GM03348 (cell line): ENCODE results near the gene GRIK2.

Experiments used
- DNase-seq: peaks from one replicate; pipeline ENCODE4 v3.0.0; 2012; ENCODE audit warnings: low spot score

The GRIK2 gene

DNA sequence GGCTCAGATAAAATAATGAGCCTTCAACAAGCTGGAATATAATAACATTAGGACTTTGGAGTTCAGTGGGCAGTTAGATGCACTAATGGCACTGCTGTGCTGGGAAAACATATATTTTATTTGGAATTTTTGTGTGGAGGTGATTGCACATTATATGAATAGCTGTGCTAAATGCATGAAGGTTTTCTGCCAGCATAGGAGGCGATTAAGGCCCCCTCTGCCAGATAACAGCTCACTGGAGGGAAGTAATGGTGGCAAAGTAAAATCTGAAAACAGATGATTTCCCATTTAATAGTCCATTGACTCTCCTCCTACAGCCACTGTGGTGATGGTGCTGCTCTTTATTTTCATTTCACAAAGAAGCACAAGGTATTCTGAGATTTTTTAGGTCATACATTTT, 326.0 kb downstream of the GRIK2 start:
- DNase-seq, result no peak

DNA sequence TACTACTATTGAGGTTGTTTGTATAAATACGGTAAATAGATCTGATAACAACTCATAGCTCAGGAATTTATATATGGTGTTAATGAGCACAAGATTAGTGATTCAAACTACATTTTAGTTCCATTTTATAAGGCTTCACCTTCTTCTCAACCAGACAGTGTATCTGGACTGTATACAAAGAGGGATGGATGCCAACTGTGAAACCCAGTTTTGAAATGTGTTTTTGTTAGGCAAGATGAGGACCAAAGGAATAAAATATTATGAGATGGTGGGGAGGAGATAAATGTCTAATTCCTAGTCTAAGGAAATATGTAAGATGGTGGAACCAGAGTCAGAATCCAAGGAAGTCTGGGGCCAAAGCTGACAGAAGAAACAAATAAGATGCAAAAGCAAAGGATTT, 329.0 kb downstream of the GRIK2 start:
- DNase-seq, result no peak

DNA sequence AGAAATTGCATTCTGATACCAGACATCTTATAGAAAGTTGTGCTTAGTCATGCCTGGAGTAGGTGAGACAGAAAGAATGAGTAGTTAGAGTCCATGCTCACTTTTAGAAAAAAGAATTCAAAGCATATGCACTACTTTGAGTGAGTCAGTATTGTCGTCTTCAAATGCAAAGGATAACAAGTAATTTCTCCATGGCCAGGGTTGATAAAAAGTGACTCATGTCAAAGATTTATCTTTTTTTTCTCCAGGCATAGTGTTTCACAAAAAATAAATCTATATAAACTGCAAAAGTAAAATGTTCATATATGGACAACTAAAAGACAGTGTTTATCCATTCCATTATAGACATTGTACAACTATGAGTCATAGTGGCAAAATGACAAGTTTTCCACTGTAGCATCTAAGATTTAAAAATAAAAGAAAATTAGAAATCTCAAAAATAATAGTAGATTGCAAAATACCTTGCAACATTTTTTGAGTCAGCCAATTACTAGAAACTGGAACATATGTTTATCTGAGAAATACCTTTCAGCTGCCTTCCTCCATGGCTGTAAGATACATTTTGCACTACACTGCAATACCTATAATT, 329.6 kb downstream of the GRIK2 start:
- DNase-seq, result peak; percentile 17

DNA sequence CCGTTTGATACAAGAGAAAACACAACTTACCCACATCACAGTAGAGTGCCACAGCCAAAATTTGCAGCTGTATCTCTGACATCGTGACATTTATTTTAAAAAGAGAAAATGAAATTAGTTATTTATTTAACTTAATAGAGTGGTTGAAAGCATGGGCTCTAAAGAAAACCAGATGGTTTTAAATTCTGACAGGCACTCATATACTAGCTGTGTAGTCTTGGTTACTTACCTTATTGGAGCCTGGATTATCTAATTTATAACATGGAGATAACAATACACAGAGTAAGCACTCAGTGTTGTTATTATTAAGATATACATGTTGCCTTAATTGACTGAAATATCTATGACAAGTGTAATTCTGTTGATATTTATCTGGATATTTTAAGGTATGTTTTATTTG, 334.9 kb downstream of the GRIK2 start:
- no peak for DNase-seq

DNA sequence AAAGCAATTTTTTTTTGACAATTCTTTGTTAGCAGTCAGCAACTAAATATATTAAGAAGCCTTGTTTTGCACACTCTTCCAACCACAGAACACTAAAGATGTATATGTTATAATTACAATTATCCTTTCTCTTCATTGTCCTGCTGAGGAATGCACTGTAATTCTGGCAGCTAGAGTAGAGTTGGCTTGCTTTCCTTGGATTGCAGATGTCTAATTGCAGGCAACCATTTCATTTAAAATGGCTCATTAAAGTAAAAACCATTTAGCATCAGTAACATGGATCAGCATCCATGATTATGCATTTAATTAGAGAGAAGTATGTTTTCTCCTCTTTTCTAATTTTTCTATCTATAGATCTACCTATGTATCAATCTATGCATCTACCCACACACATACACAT, 335.4 kb downstream of the GRIK2 start:
- no peak for DNase-seq

DNA sequence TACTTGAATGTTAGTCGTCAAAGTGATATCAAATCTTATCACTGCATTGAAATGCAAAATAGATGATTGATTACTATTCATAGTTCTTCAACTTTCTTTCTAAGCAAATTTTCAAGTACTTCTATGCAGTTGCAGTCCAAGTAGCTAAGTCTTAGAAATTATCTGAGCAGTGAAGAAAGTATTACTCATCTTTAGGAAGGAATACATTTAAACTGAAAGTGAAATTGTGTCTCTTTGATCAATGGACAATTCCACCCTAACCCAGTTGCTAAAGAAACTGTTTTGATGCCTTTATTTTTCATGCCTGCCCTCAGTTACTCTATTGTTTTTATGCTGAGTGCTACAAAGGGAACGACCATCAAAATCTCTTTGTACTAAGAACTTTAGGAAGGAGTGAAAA, 337.4 kb downstream of the GRIK2 start:
- DNase-seq, result peak; percentile 7

DNA sequence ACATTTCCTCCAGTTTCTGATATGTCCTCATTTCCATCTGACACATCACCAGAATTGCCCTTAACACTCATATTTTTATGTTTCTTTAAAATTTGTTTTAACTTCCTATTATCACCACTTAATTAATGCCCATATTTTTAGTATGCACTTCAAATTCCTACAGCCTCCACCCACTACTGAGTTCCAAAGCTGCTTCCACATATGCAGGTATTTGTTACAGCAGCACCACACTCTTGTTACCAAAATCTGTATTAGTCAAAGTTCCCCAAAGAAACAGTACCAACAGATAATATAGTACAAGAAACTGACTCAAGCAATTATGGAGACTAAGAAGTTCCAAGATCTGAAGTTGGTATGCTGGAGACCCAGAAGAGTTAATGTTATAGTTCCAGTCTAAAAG, 340.4 kb downstream of the GRIK2 start:
- DNase-seq, result no peak

DNA sequence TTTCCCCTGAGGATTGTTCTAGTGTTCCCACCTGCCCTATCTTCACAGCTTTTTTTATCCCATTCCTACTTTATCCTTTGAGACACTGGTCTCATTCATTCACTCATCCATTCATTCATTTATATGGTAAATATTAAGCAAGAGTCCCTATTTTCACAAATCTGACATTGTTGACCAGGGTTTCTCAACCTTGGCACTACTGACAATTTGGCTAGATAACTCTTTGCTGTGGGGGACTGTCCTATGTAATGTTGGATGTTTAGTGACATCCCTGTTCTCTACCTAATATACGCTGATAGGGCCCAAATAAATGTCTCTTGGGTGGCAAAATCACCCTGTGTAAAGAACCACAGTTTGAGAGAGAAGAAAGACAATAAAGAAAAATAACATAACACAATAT, 345.0 kb downstream of the GRIK2 start:
- DNase-seq, result no peak

DNA sequence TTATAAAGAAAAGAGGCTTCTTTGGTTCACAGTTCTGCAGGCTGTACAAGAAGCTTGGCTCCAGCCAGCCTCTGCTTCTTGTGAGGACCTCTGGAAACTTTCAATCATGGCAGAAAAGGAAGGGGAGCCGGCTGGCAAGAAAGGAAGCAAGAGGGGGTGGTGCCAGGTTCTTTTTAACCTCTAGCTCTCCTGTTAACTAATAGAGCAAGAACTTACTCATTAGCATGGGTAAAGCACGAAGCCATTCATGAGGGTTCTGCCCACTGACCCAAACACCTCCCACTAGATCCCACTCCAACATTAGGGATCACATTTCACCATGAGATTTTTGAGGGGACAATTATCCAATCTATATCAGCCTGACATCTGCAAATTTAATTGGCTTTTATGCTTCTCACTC, 347.1 kb downstream of the GRIK2 start:
- no peak for DNase-seq

DNA sequence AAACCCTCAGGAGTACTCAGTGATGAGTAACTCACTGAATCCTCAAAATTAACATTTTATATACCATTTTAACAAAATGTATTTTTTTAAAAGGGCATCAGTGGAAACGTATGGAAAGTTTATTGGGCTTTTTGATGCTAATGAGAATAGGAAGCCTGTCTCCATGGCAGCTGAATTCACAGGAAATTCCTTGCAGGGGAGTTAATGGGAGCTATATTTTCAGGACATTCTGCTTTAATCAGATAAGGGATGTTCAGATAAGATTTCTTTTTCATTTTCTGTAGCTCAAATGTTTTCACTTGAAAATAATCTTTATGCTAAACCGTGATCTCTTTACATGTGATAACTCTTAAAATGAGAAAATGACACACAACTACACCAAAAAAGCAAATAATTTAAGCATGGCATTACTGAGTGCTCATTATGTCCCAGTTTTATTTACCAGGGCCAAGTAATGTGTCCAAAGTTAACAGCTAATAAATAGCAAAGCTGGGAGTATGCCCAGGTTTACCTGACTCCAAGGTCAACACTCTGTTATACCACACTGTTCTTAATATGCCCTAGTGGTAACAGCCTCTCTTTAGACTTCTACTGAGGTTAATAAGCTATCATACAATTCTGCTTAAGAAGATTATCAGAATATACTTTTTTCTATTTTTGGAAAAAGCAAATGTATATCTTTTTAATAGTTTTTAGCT, 348.1 kb downstream of the GRIK2 start:
- DNase-seq, result no peak

DNA sequence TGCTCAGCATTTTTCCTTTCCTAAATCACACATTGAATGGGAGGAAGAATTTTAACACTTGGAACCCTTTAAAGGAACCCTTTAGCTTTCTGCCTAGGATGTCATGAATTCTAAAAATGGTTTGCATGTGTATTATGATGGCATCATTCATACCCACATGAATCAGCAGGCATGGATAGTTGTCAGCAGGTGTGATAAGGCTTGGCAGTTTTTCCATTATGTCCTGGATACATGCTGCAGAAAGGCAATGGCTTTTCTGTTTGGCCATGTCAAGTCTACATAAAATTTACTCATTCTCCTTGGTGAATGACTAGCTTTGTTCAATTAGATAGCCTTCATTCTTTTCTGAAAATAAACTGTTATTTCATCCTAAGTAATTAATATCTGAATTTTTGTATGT, 353.7 kb downstream of the GRIK2 start:
- no peak for DNase-seq

DNA sequence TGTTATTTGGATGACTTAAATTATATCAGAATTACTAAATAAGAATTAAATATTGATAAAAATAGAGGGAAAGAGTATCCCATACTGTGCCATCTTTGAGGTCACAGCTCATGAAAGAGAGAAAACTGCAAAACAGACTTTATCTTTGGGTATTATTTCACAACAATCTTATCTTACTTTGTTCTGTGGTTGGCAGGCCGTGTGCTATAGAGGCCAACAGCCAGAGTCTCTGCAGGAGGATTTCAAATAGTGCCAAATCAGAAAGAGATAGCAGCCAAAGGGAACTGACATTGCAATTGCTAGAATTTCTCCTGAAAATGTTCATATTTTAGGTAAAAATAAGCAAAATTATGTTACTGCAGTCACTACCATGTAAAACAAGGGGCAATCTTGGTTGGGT, 354.2 kb downstream of the GRIK2 start:
- no peak for DNase-seq

DNA sequence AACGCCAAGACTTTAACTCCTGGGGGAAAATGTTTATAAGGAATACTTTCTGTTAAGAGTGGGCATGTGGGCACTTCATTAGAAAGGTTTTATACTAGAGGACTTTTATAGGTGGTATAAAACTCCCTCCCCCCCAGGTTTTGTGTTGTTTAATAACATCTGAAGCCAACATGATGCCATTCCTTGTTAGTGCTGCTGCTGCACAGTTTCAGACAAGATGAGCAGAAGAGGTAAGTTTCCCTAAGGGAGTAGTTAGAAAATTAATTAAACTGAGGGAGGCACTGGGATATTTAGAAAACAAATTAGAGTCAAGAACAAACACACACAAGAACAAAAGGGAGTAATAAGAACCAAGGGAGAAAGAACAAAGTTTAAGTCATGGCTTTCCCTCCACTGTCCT, 362.4 kb downstream of the GRIK2 start:
- DNase-seq, result no peak

DNA sequence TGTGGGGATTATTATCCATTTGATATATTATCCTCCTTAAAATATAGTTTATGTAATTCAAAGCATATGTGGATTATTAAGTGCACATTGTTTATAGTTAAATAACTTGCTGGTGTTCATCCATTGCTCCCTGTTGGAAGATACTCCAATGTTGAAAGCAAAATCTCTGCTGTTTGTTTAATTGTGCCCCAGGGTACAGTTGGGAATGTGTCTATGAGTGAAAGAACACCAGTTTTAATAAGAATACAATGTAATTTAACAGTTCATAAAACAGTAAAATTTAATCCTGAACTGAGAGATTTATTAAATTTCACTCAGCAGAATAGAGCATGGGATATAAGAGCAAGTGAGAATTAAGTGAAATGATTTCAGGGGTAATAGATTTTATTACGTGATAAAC, 364.9 kb downstream of the GRIK2 start:
- DNase-seq, result no peak

DNA sequence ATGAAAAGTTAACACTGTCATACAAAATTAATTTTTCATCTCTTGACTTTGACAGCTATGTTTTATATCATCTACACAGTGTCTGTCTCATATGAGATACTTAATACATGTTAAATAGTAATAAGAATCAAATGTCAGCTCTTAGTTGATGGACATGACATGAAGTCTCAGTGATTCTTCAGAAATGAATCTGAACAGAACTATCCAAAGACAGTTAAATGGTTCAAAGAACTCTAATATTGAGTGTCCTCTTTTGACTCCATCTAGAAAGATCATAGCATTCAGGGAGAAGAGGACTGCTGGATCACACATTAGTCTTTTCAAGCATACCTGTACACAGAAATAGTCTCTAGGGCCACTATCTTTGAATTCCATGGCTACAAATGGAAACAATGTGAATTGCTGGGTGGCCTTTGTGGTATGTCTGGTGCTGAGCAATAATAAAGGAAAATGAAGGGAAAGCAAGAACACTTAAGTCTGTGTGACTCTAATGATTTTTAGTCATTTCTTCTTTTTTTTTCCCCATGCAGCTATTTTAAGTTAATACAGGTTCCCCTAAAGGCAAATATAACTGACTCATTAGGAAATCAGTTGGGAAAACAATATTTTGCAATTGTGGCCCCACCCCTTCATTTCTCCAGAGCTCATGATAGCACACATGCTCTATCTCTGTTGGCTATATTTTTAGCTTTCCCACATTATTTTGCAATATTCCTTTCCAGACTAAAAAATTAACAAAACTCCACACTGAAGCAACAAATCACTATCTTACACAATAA, 367.5 kb downstream of the GRIK2 start:
- peak; percentile 52 for DNase-seq

DNA sequence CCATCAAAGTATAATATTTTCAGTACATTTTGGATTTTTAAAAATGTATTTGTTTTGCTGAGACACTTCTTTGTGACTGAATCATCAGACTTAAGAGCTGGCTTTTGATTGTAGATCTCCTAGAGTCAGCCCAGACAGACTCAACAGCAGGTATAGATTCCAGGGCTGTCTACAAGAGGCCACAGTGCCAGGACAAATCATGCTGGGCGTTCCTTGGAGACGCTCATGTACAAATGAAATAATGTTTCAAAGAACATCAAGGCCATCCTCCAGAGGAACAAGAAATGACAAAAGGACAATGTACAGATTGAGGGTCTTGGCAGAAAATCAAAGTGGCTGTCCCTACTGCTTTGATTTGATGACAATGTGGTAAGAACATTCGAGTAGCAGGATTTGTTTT, 369.3 kb downstream of the GRIK2 start:
- DNase-seq, result no peak

DNA sequence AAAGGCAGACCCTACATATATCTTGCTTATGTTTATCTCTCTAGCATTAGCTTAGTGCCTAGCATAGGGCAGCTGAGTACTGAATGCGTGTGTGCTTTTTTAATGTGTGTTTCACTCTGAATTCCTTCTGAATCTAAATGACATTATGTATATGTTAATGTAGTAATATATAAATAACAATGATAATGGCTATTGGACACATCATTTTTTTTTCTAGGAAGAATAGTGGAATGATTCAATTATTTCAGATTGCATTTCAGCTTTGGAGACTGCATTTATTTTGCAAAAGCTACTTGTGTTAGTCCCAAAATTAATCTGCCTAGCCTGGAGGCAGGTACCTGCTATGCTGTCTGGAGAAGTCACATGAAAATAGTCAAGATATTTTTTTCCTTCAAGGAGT, 371.8 kb downstream of the GRIK2 start:
- no peak for DNase-seq

DNA sequence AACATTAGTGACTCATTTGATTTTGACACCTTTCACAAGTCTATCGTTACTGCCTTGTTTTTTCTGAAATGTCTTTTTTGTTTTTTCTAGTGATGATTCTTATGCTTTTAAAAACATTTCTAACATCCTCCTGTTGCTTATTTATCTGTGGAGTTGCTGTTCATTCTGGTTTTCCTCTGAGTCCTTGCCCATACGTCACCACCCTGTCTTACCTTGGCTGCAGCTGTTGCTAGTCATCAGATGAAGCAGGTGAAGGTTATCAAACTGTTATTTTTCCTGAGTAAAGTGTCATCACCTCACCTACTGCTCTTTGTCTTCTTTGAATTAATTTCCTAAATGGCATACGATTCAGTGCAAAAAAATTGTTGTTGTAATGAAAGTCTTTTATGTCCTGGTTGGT, 376.6 kb downstream of the GRIK2 start:
- no peak for DNase-seq

DNA sequence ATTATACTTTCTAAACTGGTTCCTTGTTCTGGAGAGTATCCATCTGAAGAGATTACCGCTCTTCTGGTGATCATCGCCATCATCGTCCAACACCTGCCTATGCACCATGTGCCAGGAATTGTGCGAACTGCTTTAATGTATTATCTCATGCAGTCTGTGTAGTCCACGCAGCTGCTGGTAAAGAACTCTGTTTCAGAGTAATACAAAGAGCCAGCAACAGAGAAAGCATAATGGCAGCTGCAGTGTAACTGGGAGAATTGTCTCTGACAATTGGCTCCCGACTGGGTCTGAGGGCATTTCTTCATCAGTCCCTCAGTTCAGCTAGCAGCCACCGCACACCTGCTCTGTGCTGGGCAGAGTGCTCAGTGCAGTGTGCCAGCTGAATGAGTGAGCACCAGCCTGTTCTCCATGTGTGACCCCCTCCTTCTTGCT, 383.4 kb downstream of the GRIK2 start:
- no peak for DNase-seq

DNA sequence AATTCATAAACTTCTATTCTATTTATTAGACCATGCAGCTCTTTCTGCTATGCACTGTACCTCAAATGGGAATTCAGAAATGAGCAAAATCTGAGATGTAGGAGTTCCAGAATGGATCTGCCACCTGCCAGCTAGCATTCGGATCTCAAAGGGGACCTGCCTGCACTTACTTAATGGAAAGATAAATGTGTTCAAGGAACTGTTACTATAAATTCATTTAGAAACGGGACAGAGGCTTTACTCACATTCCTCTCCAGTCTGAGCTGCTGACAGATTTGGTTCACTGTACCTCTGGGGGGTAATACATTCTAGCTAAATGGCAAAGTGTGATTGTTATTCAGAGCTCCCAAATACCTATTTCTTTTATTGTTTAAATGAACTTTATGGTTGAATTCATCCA, 384.1 kb downstream of the GRIK2 start:
- DNase-seq, result no peak

DNA sequence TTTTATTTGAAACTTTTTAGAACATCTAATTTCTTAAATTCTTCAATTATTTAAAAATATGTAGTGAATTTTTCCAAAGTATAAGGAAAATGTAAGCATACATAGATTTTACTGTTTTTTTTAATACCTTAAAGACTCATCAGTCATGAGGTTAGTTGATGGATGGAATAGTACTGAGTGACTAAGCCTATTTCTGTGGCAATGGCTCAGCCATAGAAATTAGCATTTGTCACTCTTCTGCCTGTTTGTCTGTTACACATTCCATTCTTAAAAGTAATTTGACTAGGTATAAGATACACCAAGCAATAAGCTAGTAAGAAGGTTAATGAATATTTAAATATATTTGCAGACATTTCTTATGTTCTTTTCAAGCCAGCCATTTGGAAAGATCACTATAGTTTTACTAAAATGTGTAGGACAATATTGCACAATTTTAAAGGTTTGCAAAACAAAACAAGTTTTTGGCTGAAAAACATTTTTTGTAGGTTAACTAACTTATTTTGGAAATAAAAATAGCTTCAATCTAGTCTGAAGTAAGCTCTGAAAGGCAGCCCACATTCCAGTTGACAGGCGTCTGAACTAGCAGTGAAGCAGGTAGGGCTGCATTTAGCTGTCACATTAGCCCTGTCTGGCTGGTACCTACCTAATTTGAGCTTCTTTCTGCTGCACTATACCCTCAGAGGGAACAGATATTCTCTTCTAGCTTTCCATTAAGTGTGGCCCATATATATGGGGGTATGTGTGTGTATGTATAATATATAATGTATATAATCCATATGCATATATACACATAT, 385.7 kb downstream of the GRIK2 start:
- DNase-seq, result peak; percentile 18

DNA sequence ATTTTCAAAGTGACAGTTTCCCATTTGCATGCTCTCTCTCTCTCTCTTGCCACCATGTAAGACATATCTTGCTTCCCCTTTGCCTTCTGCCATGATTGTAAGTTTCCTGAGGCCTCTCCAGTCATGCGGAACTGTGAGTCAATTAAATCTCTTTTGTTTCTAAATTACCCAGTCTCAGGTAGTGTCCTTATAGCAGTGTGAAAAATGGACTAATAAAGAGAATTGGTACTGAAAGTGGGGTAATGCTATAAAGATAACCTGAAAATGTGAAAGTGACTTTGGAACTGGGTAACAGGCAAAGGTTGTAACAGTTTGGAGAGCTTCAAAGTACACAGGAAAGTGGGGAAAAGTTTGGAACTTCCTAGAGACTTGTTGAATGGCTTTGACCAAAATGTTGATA, 389.8 kb downstream of the GRIK2 start:
- no peak for DNase-seq

DNA sequence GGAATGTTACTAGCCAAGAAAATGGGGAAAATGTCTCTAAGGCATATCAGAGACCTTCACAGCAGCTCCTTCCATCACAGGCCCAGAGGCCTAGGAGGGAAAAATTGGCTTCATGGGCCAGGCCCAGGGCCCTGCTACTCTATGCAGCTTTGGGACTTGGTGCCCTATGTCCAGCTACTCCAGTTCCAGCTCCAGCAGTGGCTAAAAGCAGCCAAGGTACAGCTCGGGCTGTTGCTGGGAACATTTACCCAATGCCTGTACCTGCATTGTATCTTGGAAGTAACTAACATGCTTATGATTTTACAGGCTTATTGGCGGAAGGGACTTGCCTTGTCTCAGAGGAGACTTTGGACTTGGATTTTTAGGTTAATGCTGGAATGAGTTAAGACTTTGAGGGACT, 390.6 kb downstream of the GRIK2 start:
- no peak for DNase-seq
